GM08714 (cell line): Measurements from ENCODE around the gene DUSP8.

Experiments
- H3K4me3 ChIP-seq: fragments of 200-500 bp; sonication (Bioruptor generic); 2 replicates; pipeline ENCODE4 v1.5.1; 2014; ENCODE audit warnings: mild to moderate bottlenecking, low read length, inconsistent platforms
- ZNF274 ChIP-seq: IDR thresholded peaks from 2 replicates; pipeline ENCODE4 v1.6.1; 2012; ENCODE audit warnings: mild to moderate bottlenecking, low read depth, low read length

Gene DUSP8

DNA sequence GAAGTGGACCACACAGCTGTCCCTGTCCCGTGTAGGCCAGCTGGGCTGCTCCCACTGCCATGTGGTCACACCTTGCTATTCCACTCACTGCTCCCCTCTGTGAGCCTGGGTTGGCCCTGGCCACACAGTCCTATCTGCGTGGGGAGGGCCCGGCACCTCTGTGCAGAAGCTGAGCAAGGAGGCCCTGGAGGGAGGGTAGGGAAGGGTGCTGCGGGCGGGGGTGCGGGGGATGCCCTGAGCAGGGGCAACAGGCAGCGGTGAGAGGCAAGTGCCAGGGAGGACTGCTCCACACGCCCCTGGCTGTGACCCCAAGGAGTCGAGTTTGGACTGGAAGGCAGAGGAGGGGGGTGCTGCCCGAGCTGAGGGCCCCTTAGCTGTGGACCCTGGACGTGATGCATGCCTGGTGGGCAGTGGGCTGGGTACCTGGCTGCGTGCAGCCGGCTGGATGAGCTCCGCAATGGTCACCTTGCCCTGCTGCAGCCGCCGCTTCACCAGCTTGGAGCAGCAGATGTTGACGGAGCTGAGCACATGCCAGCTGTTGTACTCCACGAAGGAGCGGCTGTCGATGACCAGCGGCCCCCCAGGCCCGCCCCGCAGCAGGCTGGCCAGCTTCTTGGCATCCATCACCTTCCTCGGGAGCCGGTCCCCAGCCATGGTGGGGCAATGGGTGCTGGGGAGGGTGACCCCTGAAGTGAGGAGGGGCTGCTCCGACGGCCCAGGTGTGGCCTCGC is 6.7 kb downstream of the DUSP8 start:
- no peak overlapping the region for H3K4me3 ChIP-seq

DNA sequence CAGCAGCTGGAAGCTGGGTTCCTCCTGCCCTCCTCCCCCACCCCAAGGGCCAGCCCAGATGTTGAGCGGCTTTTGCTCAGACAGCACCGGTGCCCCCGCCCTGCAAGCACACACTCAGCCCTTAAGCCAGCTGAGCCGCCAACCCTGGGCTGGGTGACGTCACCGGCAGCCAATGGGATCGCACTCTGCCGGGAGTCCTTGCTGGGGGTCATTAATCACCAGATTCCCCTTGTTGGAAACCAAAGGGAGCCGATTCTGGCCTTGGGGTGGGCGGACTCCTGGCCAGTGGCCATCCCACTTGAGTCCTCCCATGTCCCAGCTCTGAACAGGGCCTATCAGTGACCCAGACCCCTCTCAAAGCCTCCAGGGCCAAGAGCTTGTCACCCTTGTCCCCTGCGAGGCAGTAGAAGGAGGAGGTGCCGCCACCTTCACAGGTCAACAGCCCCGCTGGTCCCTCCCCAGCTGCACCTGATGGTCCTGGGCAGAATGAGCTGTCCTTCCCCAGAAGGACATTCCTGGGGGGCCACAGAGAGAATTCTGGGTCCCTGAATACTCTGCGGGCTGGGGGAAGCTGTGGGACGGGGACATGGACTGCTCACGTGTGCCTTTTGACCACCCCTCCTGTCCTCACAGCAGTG is 7.4 kb downstream of the DUSP8 start:
- H3K4me3 ChIP-seq: no peak overlapping the region
- no peak for TF ChIP-seq ZNF274

More for the DNA sequence above, 6.7 kb downstream of the DUSP8 start:
- no peak for TF ChIP-seq ZNF274

DNA sequence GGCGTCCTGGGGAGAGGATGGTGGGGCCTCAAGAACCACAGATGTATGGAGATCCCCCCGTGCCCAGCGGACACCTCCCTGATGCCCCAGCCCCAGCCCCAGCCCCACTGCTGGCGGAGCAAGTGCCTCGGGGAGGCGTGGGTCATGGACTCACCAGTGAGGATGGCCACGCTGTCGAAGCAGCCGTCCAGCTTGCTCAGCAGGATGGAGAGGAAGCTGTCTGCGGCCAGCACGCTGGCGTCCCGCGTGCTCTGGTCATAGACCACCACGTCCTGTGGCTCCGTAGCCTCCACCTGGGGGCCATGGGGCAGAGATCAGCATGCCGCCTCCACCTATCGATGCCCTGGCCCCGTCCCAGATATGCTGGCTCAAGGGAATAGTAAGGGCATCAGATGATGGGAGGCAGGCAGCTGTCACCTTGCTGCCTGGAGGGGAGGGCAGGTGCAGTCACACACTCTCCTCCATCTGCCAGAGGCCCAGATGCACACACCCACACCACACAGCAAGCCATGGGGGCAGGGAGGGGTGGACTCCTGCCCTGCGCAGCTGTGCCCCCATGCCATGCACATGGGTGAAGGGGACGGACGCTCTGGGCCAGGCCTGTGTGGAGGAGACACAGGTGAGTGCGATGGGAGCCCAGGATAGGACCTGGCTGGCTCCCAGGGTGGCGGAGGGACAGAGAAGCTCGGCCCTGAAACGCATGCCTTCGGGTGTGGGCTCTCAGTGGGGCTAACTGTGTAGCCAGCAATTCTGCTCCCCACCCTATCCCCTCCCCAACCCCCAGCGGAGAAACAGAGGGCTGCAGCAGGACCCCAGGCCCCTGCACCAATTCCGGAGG is 8.2 kb downstream of the DUSP8 start:
- TF ChIP-seq ZNF274: no peak
- no peak overlapping the region for H3K4me3 ChIP-seq

DNA sequence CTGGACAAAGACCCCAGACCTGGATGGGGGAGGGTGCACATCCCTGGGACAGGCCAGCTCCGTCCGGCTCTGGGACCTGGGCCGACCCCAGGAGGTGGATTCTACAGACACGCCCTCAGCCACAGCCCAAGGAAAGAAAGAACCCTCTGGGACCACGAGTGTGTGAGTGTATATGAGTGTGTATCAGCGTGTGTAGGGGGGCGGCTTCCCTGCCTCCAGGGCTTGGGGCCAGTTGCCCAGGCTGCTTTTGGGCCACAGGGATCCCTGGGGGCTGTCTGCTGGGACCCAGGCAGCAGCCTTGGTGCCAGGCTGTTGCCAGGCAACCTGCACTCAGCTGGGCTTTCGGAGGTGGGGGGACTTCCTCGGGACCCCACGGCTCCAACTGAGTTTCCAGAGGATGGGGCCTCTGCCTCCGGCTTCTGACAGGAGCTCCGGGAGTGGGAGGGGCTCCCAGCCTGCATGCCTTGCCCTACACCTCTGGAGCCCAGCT is 8.9 kb downstream of the DUSP8 start:
- H3K4me3 ChIP-seq: no peak overlapping the region
- no peak for TF ChIP-seq ZNF274

DNA sequence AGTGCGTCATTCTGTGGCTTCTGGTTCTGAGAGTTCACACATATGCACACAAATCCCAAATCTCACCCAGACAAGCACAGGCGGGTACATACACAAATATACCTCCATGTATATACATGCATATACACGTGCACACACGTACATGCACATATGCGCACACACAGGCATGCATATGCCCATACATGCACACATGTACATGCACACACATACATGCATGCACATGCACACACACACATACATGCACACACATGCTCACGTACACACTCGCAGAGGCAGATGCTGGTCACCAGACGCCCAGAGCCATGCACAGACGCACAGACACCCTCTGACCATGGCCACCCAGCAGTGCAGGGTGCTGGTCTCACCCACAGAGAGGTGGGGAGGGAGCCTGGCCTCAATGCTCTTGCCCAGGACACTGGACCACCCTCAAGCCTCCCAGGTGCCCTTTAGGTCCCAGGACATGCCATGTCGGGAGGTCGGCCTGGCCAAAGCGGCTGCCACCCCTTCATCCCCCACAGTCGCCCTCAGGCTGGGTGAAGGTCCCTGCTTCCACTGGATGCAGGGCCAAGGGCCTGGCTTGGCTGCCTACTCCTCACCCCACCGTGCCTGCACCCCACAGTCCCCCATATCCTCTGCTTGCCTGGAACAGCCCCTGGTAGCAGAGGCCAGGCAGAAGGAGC is 9.5 kb downstream of the DUSP8 start:
- no peak for TF ChIP-seq ZNF274
- no peak overlapping the region for H3K4me3 ChIP-seq

DNA sequence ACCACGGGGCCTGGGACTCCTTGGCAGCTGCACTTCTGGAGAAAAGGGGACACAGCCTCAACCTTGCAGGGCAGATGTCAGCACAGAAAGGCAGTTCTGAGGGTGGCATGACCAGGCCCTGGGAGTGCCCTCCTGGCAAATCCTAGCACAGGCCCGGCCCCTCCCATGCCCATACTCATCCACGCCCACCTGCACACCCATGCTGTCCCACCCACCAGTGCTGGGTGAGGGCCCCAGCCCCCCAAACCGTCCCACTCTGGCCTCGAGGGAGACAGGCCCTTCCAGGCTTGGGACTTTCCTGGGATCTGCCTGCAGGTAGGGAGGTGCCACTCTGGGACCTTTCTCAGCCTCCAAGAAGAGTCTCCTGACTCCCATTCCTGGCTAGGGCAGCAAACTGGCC is 10.1 kb downstream of the DUSP8 start:
- TF ChIP-seq ZNF274: no peak
- H3K4me3 ChIP-seq: no peak overlapping the region

DNA sequence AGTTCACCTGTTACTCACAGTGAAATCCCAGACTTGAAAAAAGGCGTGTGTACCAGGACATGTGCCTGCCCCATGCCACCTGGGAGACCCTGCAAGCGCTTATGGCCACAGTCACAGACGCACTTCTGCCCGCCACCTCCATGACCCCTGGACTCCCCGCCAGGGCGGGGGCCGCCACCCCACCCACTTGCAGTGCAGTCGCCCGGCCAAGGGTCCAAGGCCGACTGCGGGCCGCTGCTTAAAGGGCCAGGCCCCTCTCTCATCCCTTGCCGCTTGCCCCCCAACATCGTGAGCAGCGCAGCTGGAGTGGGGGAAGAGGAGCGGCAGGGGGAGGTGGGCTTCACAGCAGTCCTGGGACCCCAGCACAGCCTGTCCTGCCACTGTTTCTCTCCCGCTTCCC is 10.8 kb downstream of the DUSP8 start:
- no peak overlapping the region for H3K4me3 ChIP-seq
- no peak for TF ChIP-seq ZNF274

DNA sequence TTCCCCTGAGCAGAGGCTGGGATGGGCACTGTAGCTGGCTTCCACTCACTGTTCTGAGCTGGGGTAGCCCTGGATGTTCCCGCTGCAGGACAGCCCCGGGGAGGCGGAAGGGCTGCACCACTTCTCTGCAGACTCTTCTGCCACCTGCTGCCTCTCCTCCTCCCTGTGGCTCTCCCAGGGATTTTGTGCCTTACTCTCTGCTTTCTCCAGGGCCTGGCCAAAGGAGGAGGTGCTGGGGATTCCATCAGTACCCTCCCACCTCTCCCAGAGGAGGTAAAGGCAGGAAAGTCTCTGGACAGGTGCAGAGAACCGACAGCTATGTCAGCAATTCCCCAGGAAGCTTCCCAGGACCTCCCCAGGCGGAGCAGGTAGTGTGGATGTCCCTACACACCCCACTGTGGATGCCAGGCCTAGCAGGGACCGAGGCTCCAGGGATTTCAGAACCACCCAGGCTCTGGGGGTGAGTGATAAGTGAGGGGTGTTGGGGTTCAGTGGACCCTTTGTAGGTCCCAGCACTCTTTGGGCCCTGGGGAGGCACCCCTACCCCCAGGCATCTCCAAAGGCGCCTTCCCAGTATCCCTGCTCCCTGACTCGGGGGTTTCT is 11.3 kb downstream of the DUSP8 start:
- no peak for TF ChIP-seq ZNF274

DNA sequence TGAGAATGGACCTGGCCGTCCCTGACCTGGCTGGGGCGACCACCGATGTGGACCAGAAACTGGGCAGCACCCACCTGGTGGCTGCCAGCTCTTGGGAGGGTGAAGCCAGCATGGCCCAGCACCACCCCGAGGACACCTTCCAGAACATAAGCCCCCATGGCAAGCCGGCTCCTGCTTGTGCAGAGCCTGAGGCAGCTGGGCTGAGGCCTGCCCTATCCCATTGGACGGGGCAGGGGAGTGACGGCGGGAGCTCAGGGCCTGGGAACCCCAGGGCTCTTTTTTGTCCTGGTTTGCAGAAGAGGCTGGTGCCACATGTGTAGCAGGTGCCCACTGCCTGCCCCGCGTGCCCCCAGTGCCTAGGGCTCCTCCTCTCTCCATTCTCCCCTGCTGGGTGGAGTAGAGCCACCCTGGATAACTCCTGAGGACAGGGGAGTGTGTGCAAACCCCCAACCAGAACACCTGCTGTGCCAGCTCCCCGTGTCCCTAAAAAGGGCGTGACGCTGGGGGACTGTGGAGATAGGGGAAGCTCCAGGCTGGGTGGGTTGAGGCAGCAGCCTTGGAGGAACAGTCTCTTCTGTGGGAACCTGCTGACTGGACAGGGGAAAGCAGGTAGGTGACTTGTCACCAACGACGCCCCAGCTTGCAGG is 11.9 kb downstream of the DUSP8 start:
- no peak overlapping the region for H3K4me3 ChIP-seq
- TF ChIP-seq ZNF274: no peak

More for the DNA sequence above, 11.3 kb downstream of the DUSP8 start:
- H3K4me3 ChIP-seq: no peak overlapping the region

DNA sequence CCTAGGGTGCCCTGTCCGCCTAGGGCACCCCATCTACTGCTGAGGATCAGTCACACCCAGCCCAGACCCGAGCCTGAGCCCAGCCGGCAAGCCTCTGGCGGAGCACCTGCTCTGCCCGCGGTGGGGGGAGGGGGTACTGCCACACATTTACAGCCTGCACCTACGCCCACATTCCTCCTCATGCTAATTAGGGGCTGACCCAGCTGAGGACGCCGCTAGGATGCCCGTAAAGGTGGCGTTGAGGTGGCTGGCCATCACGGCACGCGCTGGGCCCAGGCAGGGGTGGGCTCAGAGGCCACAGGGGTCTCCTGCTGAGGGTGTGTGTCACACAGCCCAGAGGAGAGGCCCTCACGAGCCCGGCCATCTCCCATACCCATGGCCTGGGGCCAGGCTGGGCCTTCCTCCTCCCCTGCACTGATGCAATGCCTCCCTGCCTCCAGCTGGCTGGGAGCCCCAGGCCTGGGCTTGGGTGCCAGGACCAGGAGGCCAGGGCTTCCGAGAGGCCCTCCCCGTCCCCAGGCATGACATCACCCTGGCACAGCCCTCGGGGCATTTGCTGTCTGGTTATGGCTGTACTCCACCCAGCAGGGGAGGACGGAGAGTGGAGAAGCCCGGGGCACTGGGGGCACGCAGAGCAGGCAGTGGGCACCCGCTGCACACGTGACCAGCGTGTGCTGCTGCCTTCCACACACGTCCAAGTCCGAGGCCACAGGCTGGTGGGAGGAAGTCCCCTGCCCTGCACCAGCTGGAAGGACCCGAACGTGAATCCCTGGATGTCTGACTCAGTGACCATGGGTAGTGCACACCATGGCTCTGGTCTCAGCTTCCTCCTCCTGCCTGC is 12.7 kb downstream of the DUSP8 start:
- no peak for TF ChIP-seq ZNF274
- no peak overlapping the region for H3K4me3 ChIP-seq

DNA sequence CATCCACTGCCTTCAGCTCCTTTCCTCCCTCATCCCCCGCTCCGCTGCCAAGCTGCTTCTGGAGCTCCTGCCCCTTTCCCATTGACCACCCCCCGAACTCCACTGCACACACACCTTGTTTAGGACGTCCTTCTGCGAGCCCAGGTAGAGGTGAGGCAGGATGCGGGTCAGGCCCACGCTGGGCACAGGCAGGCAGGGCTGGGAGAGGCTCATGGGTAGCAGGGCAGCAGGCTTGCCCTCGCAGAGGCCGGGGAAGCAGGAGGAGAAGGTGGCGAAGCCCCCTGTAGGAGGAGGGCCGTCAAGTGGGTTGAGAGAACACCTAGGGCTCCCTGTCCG is 13.3 kb downstream of the DUSP8 start:
- no peak overlapping the region for H3K4me3 ChIP-seq
- no peak for TF ChIP-seq ZNF274

DNA sequence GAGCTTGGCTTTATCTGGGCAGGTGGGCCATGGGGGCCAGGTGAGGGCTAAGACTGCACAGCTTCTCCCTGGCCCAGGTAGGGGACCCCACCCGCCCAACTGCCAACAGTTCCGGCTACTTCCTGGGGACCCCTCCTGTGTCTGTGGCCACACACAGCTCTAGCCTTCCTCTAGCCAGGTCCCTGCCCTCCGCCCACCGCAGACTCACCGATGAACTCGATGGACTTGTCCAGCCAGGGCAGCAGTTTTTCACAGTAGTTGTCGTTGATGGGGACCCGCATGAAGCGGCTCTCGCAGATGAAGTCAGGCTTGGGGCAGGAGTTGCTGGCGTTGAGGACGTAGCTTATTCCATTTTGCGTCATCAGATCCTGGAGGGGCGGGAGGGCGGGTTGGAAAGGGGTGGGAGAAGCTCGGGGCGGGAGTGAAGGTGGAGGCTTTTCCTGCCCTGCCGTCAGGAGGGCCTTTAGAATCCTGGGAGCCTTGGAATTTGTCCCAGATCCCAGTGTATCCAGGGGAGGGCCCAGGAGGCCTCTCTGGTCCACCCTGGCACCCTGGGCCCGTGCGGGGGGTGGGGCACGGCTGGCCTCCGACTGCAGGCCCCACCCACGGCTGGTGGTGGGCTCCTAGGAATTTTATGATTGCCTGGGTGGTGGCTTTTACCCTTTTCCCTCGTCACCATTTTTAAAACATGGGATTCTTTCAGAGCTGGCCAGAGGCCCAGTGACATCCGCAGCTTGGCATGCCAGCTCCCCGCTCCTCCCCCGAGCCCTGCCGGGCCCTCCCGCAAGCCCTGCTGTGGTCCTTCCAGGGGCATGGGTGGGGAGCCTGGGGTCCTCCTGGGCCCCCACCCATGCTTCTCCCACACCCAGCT is 13.9 kb downstream of the DUSP8 start:
- no peak overlapping the region for H3K4me3 ChIP-seq
- no peak for TF ChIP-seq ZNF274
